ENCODE results near the gene PRAMEF18. TPM values are rescaled to one million over a fixed set of nuclear protein-coding genes. Genes with fewer than 3 reads are reported as not detected.
"Not testable (repeated sequence)": the region's sequence is repeated elsewhere in the genome, so short reads cannot be mapped to it uniquely, and the experiment has no call there.

PRAMEF18 gene
- total RNA-seq, 1 donor from 2014 or later: not detected

- not testable (repeated sequence) for DNase-seq (ENCODE audit: low spot score)
Observed at GRCh38 chr1:13201309-13201708, 24.6 kb downstream of the PRAMEF18 start, which contains the start of gene PRAMEF13. PRAMEF13 (minus strand) TSS chr1:13201409; CDS start chr1:13199589, 1,820 bp downstream.

Other genes starting within 250 kb of the PRAMEF18 start
- not detected for gene PRAMEF27, start 169.6 kb downstream of the PRAMEF18 start, total RNA-seq
- gene HNRNPCL3, start 165.4 kb downstream of the PRAMEF18 start, total RNA-seq: not detected
- not detected for gene PRAMEF25, start 155.4 kb downstream of the PRAMEF18 start, total RNA-seq
- not detected for gene HNRNPCL2, start 109.3 kb downstream of the PRAMEF18 start, total RNA-seq
- not detected for gene PRAMEF26, start 70.1 kb downstream of the PRAMEF18 start, total RNA-seq
- not detected for gene HNRNPCL4, start 60.5 kb downstream of the PRAMEF18 start, total RNA-seq
- gene PRAMEF9, start 54.3 kb downstream of the PRAMEF18 start, total RNA-seq: not detected
- not detected for gene PRAMEF13, start 24.7 kb downstream of the PRAMEF18 start, total RNA-seq
- gene PRAMEF5, start 28.0 kb upstream of the PRAMEF18 start, total RNA-seq: not detected
- gene PRAMEF8, start 59.0 kb upstream of the PRAMEF18 start, total RNA-seq: not detected
- gene PRAMEF33, start 77.4 kb upstream of the PRAMEF18 start, total RNA-seq: not detected
- gene PRAMEF15, start 89.4 kb upstream of the PRAMEF18 start, total RNA-seq: not detected
- gene PRAMEF14, start 121.0 kb upstream of the PRAMEF18 start, total RNA-seq: not detected
- gene PRAMEF19, start 145.8 kb upstream of the PRAMEF18 start, total RNA-seq: not detected
- gene PRAMEF17, start 163.5 kb upstream of the PRAMEF18 start, total RNA-seq: not detected
- not detected for gene PRAMEF20, start 184.3 kb upstream of the PRAMEF18 start, total RNA-seq

Measured in mucosa of gallbladder (tissue), 1 donor.